ENCODE measurements around the gene PRDM16.

Gene PRDM16

DNA sequence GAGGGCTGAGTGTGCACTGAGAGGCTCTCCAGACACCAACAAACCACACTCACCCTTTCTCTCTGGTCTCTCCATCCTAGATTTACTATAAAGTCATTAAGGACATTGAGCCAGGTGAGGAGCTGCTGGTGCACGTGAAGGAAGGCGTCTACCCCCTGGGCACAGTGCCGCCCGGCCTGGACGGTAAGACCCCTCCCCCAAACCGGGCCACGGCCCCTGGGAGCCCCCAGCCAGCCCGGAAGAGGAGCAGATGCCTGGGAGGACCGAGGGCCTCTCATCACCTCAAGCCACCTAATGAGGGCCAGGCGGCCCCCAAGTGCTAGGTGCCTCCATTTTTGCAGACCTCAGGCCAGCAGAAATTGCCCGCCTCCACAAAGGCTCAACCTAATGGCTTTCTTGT lies 327.4 kb downstream of the PRDM16 start:
- Histone ChIP-seq H3K27me3 (ENCODE audit: insufficient read depth, insufficient read length) (peaks cover 37% of the 10 kb centered on the region), H3K9me3 (ENCODE audit: insufficient read depth, low read length) (no peaks in the 10 kb centered on the region), H3K36me3 (ENCODE audit: insufficient read depth, insufficient read length, low read length) (no peaks in the 10 kb centered on the region), H3K4me3 (ENCODE audit: insufficient read length, low read depth) (no peak overlapping the region), H3K4me1 (ENCODE audit: insufficient read depth, insufficient read length) (peaks cover 1% of the 10 kb centered on the region), H3K9ac (ENCODE audit: insufficient read length, low read depth) (no peak overlapping the region)
- DNase-seq (ENCODE audit: low read depth, low spot score): no peak
- no peak for TF ChIP-seq SUZ12 (IDR thresholded peaks at IDR 0.05; ENCODE audit: extremely low read depth, insufficient read depth, insufficient read length)
- no peak for TF ChIP-seq ZNF274 (IDR thresholded peaks at IDR 0.05; ENCODE audit: low read depth, low read length)
- no peak for TF ChIP-seq YY1 (IDR thresholded peaks at IDR 0.05; ENCODE audit: insufficient read depth, insufficient read length)

- Histone ChIP-seq H3K27me3 (ENCODE audit: insufficient read depth, insufficient read length) (peaks cover 28% of the 10 kb centered on the region), H3K36me3 (ENCODE audit: insufficient read depth, insufficient read length, low read length) (no peaks in the 10 kb centered on the region), H3K4me3 (ENCODE audit: insufficient read length, low read depth) (no peak overlapping the region), H3K9ac (ENCODE audit: insufficient read length, low read depth) (no peak overlapping the region), H3K4me1 (ENCODE audit: insufficient read depth, insufficient read length) (peaks cover 1% of the 10 kb centered on the region), H3K9me3 (ENCODE audit: insufficient read depth, low read length) (no peaks in the 10 kb centered on the region)
- TF ChIP-seq YY1 (IDR thresholded peaks at IDR 0.05; ENCODE audit: insufficient read depth, insufficient read length): no peak
- TF ChIP-seq SUZ12 (IDR thresholded peaks at IDR 0.05; ENCODE audit: extremely low read depth, insufficient read depth, insufficient read length): no peak
- TF ChIP-seq ZNF274 (IDR thresholded peaks at IDR 0.05; ENCODE audit: low read depth, low read length): no peak
- DNase-seq (ENCODE audit: low read depth, low spot score): no peak
Measured at GRCh38 chr1:3397311-3397710, 328.3 kb downstream of the PRDM16 start.

DNA sequence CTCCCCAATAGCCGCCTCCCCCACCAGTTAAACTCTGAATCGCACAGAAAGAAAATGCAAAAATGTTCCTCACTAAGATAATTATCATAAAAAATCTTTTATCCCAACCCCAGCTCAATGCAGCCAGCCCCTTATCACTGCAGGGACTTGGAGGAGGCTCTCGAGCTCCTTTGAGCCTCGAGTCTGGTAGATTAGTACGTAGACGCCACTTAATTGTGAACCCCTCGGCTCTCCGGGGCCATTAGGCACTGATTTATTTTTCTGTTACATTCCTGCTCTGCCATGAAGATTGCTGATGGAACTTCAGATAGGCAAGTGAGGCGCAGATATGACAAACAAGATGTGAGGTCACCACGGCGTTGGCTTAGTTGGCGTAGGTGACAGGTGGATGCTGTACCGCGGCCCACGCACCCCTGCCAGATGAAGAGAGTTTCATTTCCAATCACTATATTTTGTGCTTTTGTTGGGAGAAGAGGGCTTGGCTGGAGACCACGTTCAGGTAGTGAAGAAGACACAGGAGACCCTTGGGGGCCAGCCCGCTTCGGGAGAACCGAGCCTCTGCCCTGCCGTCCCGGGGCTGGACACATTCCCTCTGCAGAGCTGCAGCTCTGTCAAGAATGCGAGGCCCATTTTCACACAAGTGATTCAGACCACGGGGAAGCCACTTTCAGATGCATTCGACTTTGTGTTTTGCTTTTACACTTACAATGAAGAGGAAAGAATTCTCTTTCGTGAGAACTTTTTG lies 329.6 kb downstream of the PRDM16 start:
- DNase-seq (ENCODE audit: low read depth, low spot score): no peak
- Histone ChIP-seq H3K27me3 (ENCODE audit: insufficient read depth, insufficient read length) (peaks cover 16% of the 10 kb centered on the region), H3K9ac (ENCODE audit: insufficient read length, low read depth) (no peak overlapping the region), H3K36me3 (ENCODE audit: insufficient read depth, insufficient read length, low read length) (no peaks in the 10 kb centered on the region), H3K4me1 (ENCODE audit: insufficient read depth, insufficient read length) (peaks cover 1% of the 10 kb centered on the region), H3K9me3 (ENCODE audit: insufficient read depth, low read length) (no peaks in the 10 kb centered on the region), H3K4me3 (ENCODE audit: insufficient read length, low read depth) (no peak overlapping the region)
- TF ChIP-seq SUZ12 (IDR thresholded peaks at IDR 0.05; ENCODE audit: extremely low read depth, insufficient read depth, insufficient read length) (no peak), YY1 (IDR thresholded peaks at IDR 0.05; ENCODE audit: insufficient read depth, insufficient read length) (no peak), ZNF274 (IDR thresholded peaks at IDR 0.05; ENCODE audit: low read depth, low read length) (no peak)

- Histone ChIP-seq H3K4me1 (ENCODE audit: insufficient read depth, insufficient read length) (peaks cover 1% of the 10 kb centered on the region), H3K36me3 (ENCODE audit: insufficient read depth, insufficient read length, low read length) (no peaks in the 10 kb centered on the region), H3K9me3 (ENCODE audit: insufficient read depth, low read length) (no peaks in the 10 kb centered on the region), H3K4me3 (ENCODE audit: insufficient read length, low read depth) (no peak overlapping the region), H3K9ac (ENCODE audit: insufficient read length, low read depth) (no peak overlapping the region), H3K27me3 (ENCODE audit: insufficient read depth, insufficient read length) (peaks cover 13% of the 10 kb centered on the region)
- TF ChIP-seq YY1 (IDR thresholded peaks at IDR 0.05; ENCODE audit: insufficient read depth, insufficient read length) (no peak), ZNF274 (IDR thresholded peaks at IDR 0.05; ENCODE audit: low read depth, low read length) (no peak), SUZ12 (IDR thresholded peaks at IDR 0.05; ENCODE audit: extremely low read depth, insufficient read depth, insufficient read length) (no peak)
- DNase-seq (ENCODE audit: low read depth, low spot score): no peak
Measured at GRCh38 chr1:3399732-3400131, 330.7 kb downstream of the PRDM16 start.

- H3K27me3 ChIP-seq (ENCODE audit: insufficient read depth, insufficient read length): no peaks in the 10 kb centered on the region
- DNase-seq (ENCODE audit: low read depth, low spot score): no peak
- peaks cover 3% of the 10 kb centered on the region for H3K4me1 ChIP-seq (ENCODE audit: insufficient read depth, insufficient read length)
- H3K9me3 ChIP-seq (ENCODE audit: insufficient read depth, low read length): no peaks in the 10 kb centered on the region
- no peak overlapping the region for H3K4me3 ChIP-seq (ENCODE audit: insufficient read length, low read depth)
- H3K9ac ChIP-seq (ENCODE audit: insufficient read length, low read depth): no peak overlapping the region
- no peak for TF ChIP-seq SUZ12 (IDR thresholded peaks at IDR 0.05; ENCODE audit: extremely low read depth, insufficient read depth, insufficient read length)
- H3K36me3 ChIP-seq (ENCODE audit: insufficient read depth, insufficient read length, low read length): no peaks in the 10 kb centered on the region
Measured at GRCh38 chr1:3401585-3402257, 332.7 kb downstream of the PRDM16 start.

DNA sequence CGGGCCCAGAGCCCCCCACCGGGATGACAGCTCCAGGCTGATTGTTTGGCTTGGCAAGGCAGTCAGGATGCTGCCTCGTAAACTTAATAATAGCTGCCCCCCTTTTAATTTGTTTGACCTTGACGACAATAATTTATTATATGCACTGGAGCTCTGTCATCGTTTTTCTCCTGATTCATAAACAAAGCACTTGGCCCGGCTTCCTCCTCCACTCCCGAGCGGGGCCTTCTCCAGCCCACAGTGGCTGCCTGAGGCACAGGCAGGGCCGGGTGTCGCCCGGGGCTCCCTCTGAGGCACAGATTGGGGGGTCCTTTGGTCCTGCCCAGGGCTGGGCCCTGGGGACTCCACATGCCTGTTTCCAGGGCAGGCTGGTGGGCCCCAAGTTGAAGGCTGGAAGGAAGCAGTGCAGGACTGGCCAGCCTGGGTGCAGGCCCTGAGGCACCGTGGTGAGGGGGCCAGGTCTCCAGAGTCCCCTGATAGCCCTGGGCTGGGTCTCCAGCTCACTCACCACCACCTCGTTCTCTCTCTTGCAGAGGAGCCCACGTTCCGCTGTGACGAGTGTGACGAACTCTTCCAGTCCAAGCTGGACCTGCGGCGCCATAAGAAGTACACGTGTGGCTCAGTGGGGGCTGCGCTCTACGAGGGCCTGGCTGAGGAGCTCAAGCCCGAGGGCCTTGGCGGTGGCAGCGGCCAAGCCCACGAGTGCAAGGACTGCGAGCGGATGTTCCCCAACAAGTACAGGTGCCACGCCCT lies 333.4 kb downstream of the PRDM16 start:
- no peaks in the 10 kb centered on the region for H3K9me3 ChIP-seq (ENCODE audit: insufficient read depth, low read length)
- H3K36me3 ChIP-seq (ENCODE audit: insufficient read depth, insufficient read length, low read length): no peaks in the 10 kb centered on the region
- no peaks in the 10 kb centered on the region for H3K27me3 ChIP-seq (ENCODE audit: insufficient read depth, insufficient read length)
- H3K4me3 ChIP-seq (ENCODE audit: insufficient read length, low read depth): no peak overlapping the region
- DNase-seq (ENCODE audit: low read depth, low spot score): no peak
- TF ChIP-seq SUZ12 (IDR thresholded peaks at IDR 0.05; ENCODE audit: extremely low read depth, insufficient read depth, insufficient read length) (no peak), ZNF274 (IDR thresholded peaks at IDR 0.05; ENCODE audit: low read depth, low read length) (no peak), YY1 (IDR thresholded peaks at IDR 0.05; ENCODE audit: insufficient read depth, insufficient read length) (no peak)
- peaks cover 3% of the 10 kb centered on the region for H3K4me1 ChIP-seq (ENCODE audit: insufficient read depth, insufficient read length)
- no peak overlapping the region for H3K9ac ChIP-seq (ENCODE audit: insufficient read length, low read depth)

DNA sequence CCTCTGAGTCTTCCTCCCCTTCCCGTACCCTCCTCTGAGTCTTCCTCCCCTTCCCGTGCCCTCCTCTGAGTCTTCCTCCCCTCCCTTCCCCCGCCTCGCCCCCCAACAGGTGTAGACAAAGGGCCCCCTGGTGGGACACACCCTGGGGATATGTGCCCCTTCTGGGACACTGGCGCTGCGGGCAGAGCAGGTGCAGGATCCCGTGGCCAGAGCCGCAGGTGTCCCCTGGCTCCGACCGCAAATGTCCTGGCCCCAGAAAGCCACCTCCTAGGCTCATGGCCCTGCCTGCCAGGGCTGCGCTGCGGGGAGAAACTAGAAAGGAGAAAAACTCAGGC lies 334.0 kb downstream of the PRDM16 start:
- Histone ChIP-seq H3K4me1 (ENCODE audit: insufficient read depth, insufficient read length) (peaks cover 3% of the 10 kb centered on the region), H3K9me3 (ENCODE audit: insufficient read depth, low read length) (no peaks in the 10 kb centered on the region), H3K9ac (ENCODE audit: insufficient read length, low read depth) (no peak overlapping the region), H3K36me3 (ENCODE audit: insufficient read depth, insufficient read length, low read length) (no peaks in the 10 kb centered on the region), H3K27me3 (ENCODE audit: insufficient read depth, insufficient read length) (no peaks in the 10 kb centered on the region), H3K4me3 (ENCODE audit: insufficient read length, low read depth) (no peak overlapping the region)
- no peak for TF ChIP-seq ZNF274 (IDR thresholded peaks at IDR 0.05; ENCODE audit: low read depth, low read length)
- TF ChIP-seq YY1 (IDR thresholded peaks at IDR 0.05; ENCODE audit: insufficient read depth, insufficient read length): no peak
- TF ChIP-seq SUZ12 (IDR thresholded peaks at IDR 0.05; ENCODE audit: extremely low read depth, insufficient read depth, insufficient read length): no peak
- DNase-seq (ENCODE audit: low read depth, low spot score): no peak
